K562 (cell line): Measurements from ENCODE around the gene LZTR1. TPM values are rescaled to one million over a fixed set of nuclear protein-coding genes. Genes with fewer than 3 reads are reported as not detected.

Source experiments
- CLOCK ChIP-seq: fragments of 250-450 bp; sonication (Bioruptor Pico); IDR thresholded peaks from 2 replicates; pipeline ENCODE4 v1.4.0; 2020; ENCODE audit warnings: mild to moderate bottlenecking, moderate library complexity, borderline replicate concordance
- CREB1 ChIP-seq, 2 experiments: sonication (generic) in 1 of 2; formaldehyde crosslinking in 1 of 2; IDR thresholded peaks; 2 replicates each; pipeline versions ENCODE4 v1.6.1 to v1.8.0; 2012 to 2022; ENCODE audit warnings: inconsistent platforms in 1 of 2, mild to moderate bottlenecking in 1 of 2, missing genetic modification reagents in 1 of 2, moderate library complexity in 1 of 2
- ELK3 ChIP-seq: fragments of 450-650 bp; formaldehyde crosslinking; IDR thresholded peaks from 2 replicates; pipeline ENCODE4 v1.4.0; 2020; ENCODE audit warnings: mild to moderate bottlenecking
- EP300 ChIP-seq: IDR thresholded peaks from 2 replicates; pipeline ENCODE4 v1.6.1; 2012; ENCODE audit warnings: low read length, improper control_type of control experiment
- ESRRA ChIP-seq: fragments of 450-650 bp; IDR thresholded peaks from 2 replicates; pipeline ENCODE4 v1.6.1; 2014; ENCODE audit warnings: low read depth, mild to moderate bottlenecking, moderate library complexity, borderline replicate concordance
- ETS1 ChIP-seq: conservative IDR thresholded peaks from 2 replicates; pipeline ENCODE4 v1.6.1; 2011; ENCODE audit warnings: low read depth, mild to moderate bottlenecking, low read length; ENCODE audit not compliant: control insufficient read depth
- ETV6 ChIP-seq, 3 experiments: fragments of 150-350 bp in 1 of 3; sonication (generic) in 1 of 3; formaldehyde crosslinking in 1 of 3; IDR thresholded peaks; 2 replicates each; pipeline versions ENCODE4 v1.6.1 to v1.8.0; 2014 to 2022; ENCODE audit warnings: borderline replicate concordance in 2 of 3, low read depth in 2 of 3, antibody characterized with exemption in 1 of 3, low read length in 1 of 3, mild to moderate bottlenecking in 1 of 3, missing genetic modification reagents in 1 of 3
- FOXP1 ChIP-seq: sonication (generic); formaldehyde crosslinking; IDR thresholded peaks from 2 replicates; pipeline ENCODE4 v1.8.0; 2022; ENCODE audit warnings: mild to moderate bottlenecking, missing genetic modification reagents
- GABPB2 ChIP-seq: fragments of 250-450 bp; sonication (Bioruptor Pico); conservative IDR thresholded peaks from 2 replicates; pipeline ENCODE4 v1.5.1; 2021; ENCODE audit warnings: mild to moderate bottlenecking
- POLR3G ChIP-seq: IDR thresholded peaks from 2 replicates; pipeline ENCODE4 v1.6.1; 2011; ENCODE audit not compliant: insufficient read length, insufficient replicate concordance; ENCODE audit errors: extremely low read depth
- SIN3B ChIP-seq: fragments of 450-650 bp; IDR thresholded peaks from 2 replicates; pipeline ENCODE4 v1.6.1; 2017; ENCODE audit warnings: low read depth, mild to moderate bottlenecking, moderate library complexity
- TAF9B ChIP-seq: fragments of 450-650 bp; IDR thresholded peaks from 2 replicates; pipeline ENCODE4 v1.6.1; 2018; ENCODE audit warnings: mild to moderate bottlenecking; ENCODE audit not compliant: partially characterized antibody
- THAP12 ChIP-seq: fragments of 250-450 bp; sonication (Bioruptor Pico); IDR thresholded peaks from 2 replicates; pipeline ENCODE4 v1.9.0; 2021; ENCODE audit warnings: mild to moderate bottlenecking, inconsistent platforms
- THRA ChIP-seq: fragments of 450-650 bp; IDR thresholded peaks from 2 replicates; pipeline ENCODE4 v1.6.1; 2017; ENCODE audit warnings: mild to moderate bottlenecking, moderate library complexity
- ZNF239 ChIP-seq: fragments of 250-450 bp; sonication (Bioruptor Pico); IDR thresholded peaks from 2 replicates; pipeline ENCODE4 v1.4.0; 2020; ENCODE audit warnings: mild to moderate bottlenecking
- polyA plus RNA-seq, 8 experiments: library from polyadenylated mRNA; depleted of rRNA in 4 of 8; stranded (reverse) in 5 of 8; unstranded in 3 of 8; fragments of >200 nt; fragmentation: Nextera tagmentation in 2 of 8; fragmentation: Illumina TruSeq in 1 of 8; extraction: Ambion mirVana in 2 of 8; extraction: Trizol in 1 of 8; gene quantifications; 2 replicates each; pipeline versions ENCODE4 v1.2.1 to v1.2.3, GENCODE V29; 2011 to 2014; ENCODE audit warnings: inconsistent platforms in 1 of 8, missing spikeins in 1 of 8
- total RNA-seq, 7 experiments: library from RNA; depleted of rRNA in 6 of 7; stranded (reverse); fragments of >200 nt in 6 of 7; fragmentation: Illumina TruSeq in 2 of 7; extraction: Trizol in 2 of 7; gene quantifications; 2 replicates each; pipeline versions ENCODE4 v1.2.1 to v1.2.3, GENCODE V29; 2011 to 2021; ENCODE audit warnings: low replicate concordance in 1 of 7
- TF ChIP-seq, protein P1 (sequence below), 2 experiments: fragments of 200-800 bp in 1 of 2; sonication (Bioruptor generic) in 1 of 2; sonication (generic) in 1 of 2; formaldehyde crosslinking in 1 of 2; IDR thresholded peaks in 1 of 2; conservative IDR thresholded peaks in 1 of 2; 2 replicates each; pipeline versions ENCODE4 v1.5.0 to v1.6.1; 2016 to 2020; ENCODE audit warnings: missing compliant biosample characterization in 1 of 2, missing genetic modification characterization in 1 of 2, missing genetic modification reagents in 1 of 2

The LZTR1 gene
- total and polyA plus RNA-seq, 9 of the 15 experiments (the other 6 are each of a cell fraction or from before 2014, with no cell fraction given), result 2.2 to 135 (median 63.0) TPM

GRCh38 chr22:21022507-21022906 is 40.4 kb downstream of the LZTR1 start (continued):
- TF ChIP-seq ETS1, result no peak
- no peak for TF ChIP-seq TAF9B
- no peak for TF ChIP-seq ZNF239 (CRISPR knock-in tag)
- TF ChIP-seq ESRRA, result no peak
- no peak for TF ChIP-seq SIN3B
- TF ChIP-seq FOXP1 (CRISPR knock-in tag), result no peak
- no peak for TF ChIP-seq CLOCK (CRISPR knock-in tag)
- TF ChIP-seq CREB1 (IDR thresholded peaks at IDR 0.05), result 0 out of 2 replicates have a peak, but pooled peaks have one; percentile 13
- no peak for TF ChIP-seq CREB1 (CRISPR knock-in tag; IDR thresholded peaks at IDR 0.05)
- TF ChIP-seq ELK3 (CRISPR knock-in tag), result no peak
- TF ChIP-seq THAP12 (CRISPR knock-in tag), result peak; percentile 54; the same call in 1 of the 2 replicates
- no peak for TF ChIP-seq EP300
- TF ChIP-seq, protein P1, sequence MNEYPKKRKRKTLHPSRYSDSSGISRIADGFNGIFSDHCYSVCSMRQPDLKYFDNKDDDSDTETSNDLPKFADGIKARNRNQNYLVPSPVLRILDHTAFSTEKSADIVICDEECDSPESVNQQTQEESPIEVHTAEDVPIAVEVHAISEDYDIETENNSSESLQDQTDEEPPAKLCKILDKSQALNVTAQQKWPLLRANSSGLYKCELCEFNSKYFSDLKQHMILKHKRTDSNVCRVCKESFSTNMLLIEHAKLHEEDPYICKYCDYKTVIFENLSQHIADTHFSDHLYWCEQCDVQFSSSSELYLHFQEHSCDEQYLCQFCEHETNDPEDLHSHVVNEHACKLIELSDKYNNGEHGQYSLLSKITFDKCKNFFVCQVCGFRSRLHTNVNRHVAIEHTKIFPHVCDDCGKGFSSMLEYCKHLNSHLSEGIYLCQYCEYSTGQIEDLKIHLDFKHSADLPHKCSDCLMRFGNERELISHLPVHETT (CRISPR knock-in tag; conservative IDR thresholded peaks at IDR 0.05 in 1 of 2, IDR thresholded peaks at IDR 0.05 in 1 of 2), result no peak
- no peak for TF ChIP-seq POLR3G
- no peak for TF ChIP-seq THRA
- TF ChIP-seq GABPB2 (CRISPR knock-in tag), result 0 out of 2 replicates have a peak, but pooled peaks have one; percentile 30
- TF ChIP-seq ETV6 (IDR thresholded peaks at IDR 0.05; ENCODE audit: borderline replicate concordance in 1 of 2, low read depth in 2 of 2, low read length in 1 of 2), result no peak
- TF ChIP-seq ETV6 (CRISPR knock-in tag; IDR thresholded peaks at IDR 0.05; ENCODE audit: borderline replicate concordance), result no peak
